Tibial nerve (tissue), 4 donors: ENCODE measurements around the gene SUSD3.

Experiments used
- EP300 ChIP-seq, 2 donors: sonication (generic); formaldehyde crosslinking; IDR thresholded peaks; one replicate each; pipeline ENCODE4 v1.6.1; 2017; ENCODE audit warnings: antibody characterized with exemption in 2 of 2, mild to moderate bottlenecking in 1 of 2
- TF ChIP-seq, protein P1 (sequence below), 5 experiments: fragments of 200-600 bp in 3 of 5; fragments of 450-650 bp in 2 of 5; sonication (generic) in 3 of 5; IDR thresholded peaks; one replicate each; pipeline ENCODE4 v1.5.1; 2016 to 2019; ENCODE audit warnings: antibody characterized with exemption in 5 of 5, mild to moderate bottlenecking in 3 of 5, moderate library complexity in 2 of 5

DNA sequence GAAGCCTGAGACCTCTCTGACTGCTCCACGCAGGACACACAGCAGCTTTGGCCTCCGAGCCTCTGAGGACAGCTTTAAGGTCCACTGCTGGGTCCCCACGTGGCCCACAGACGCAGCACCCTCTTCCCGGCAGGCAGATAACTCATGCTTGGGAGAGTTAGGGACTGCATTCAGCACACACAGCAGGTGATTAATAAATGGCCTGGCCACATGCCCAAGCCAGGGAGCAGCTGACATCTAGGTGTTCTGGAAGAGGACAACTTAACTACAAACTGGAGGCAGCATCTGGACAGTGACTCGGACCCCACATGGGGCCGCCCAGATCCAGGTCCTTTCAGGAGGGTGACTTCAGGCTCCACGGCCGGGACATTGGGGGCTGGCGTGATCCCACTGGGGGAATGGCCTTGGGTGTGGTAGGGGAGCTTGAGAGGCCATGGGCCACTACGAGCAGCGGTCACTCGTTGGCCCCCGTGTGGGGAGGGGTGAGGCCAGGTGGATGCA, 64.3 kb downstream of the SUSD3 start:
- TF ChIP-seq, protein P1, sequence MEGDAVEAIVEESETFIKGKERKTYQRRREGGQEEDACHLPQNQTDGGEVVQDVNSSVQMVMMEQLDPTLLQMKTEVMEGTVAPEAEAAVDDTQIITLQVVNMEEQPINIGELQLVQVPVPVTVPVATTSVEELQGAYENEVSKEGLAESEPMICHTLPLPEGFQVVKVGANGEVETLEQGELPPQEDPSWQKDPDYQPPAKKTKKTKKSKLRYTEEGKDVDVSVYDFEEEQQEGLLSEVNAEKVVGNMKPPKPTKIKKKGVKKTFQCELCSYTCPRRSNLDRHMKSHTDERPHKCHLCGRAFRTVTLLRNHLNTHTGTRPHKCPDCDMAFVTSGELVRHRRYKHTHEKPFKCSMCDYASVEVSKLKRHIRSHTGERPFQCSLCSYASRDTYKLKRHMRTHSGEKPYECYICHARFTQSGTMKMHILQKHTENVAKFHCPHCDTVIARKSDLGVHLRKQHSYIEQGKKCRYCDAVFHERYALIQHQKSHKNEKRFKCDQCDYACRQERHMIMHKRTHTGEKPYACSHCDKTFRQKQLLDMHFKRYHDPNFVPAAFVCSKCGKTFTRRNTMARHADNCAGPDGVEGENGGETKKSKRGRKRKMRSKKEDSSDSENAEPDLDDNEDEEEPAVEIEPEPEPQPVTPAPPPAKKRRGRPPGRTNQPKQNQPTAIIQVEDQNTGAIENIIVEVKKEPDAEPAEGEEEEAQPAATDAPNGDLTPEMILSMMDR (IDR thresholded peaks at IDR 0.05) = no peak
- TF ChIP-seq EP300 (IDR thresholded peaks at IDR 0.05) = no peak
